NK-92 (cell line): Measurements from ENCODE around the gene TVP23B.
"Not testable (repeated sequence)": the region's sequence is repeated elsewhere in the genome, so short reads cannot be mapped to it uniquely, and the experiment has no call there.

Source experiments
- DNase-seq: peaks from one replicate; lab custom pipeline; 2025; ENCODE audit not compliant: unreplicated experiment; lab: John Stamatoyannopoulos, UW

Gene TVP23B

GRCh38 chr17:18780991-18781718 lies at the start of gene TVP23B:
TVP23B (plus strand) TSS chr17:18781183; CDS start chr17:18781294, 111 bp downstream.
- DNase-seq, result peak; percentile 59

- not testable (repeated sequence) for DNase-seq
Observed at GRCh38 chr17:18732438-18732837, 48.5 kb upstream of the TVP23B start.

GRCh38 chr17:18733350-18733749 lies 47.6 kb upstream of the TVP23B start:
- DNase-seq, result not testable (repeated sequence)

- not testable (repeated sequence) for DNase-seq
Observed at GRCh38 chr17:18739616-18740391, 41.2 kb upstream of the TVP23B start.

- DNase-seq, result not testable (repeated sequence)
Observed at GRCh38 chr17:18741228-18741627, 39.8 kb upstream of the TVP23B start.

GRCh38 chr17:18743699-18744421 lies 37.1 kb upstream of the TVP23B start, which contains the start of gene FBXW10:
FBXW10 (plus strand) TSS chr17:18744054; CDS start chr17:18744245, 191 bp downstream.
- DNase-seq, result not testable (repeated sequence)

- DNase-seq, result not testable (repeated sequence)
Observed at GRCh38 chr17:18744726-18745125, 36.3 kb upstream of the TVP23B start.

- not testable (repeated sequence) for DNase-seq
Observed at GRCh38 chr17:18746551-18746950, 34.4 kb upstream of the TVP23B start.

GRCh38 chr17:18747501-18747900 lies 33.5 kb upstream of the TVP23B start:
- DNase-seq, result not testable (repeated sequence)

- not testable (repeated sequence) for DNase-seq
Observed at GRCh38 chr17:18750242-18750641, 30.7 kb upstream of the TVP23B start.

GRCh38 chr17:18753829-18754409 lies 27.1 kb upstream of the TVP23B start:
- not testable (repeated sequence) for DNase-seq

GRCh38 chr17:18755969-18756368 lies 25.0 kb upstream of the TVP23B start:
- not testable (repeated sequence) for DNase-seq

- not testable (repeated sequence) for DNase-seq
Observed at GRCh38 chr17:18757368-18758044, 23.5 kb upstream of the TVP23B start.

- not testable (repeated sequence) for DNase-seq
Observed at GRCh38 chr17:18758344-18758743, 22.6 kb upstream of the TVP23B start.

GRCh38 chr17:18760221-18760620 lies 20.8 kb upstream of the TVP23B start:
- not testable (repeated sequence) for DNase-seq

GRCh38 chr17:18770572-18770971 lies 10.4 kb upstream of the TVP23B start:
- DNase-seq, result not testable (repeated sequence)

- not testable (repeated sequence) for DNase-seq
Observed at GRCh38 chr17:18771066-18771465, 9.9 kb upstream of the TVP23B start.

- DNase-seq, result no peak
Observed at GRCh38 chr17:18772471-18772870, 8.5 kb upstream of the TVP23B start.

GRCh38 chr17:18781805-18782204 lies 822 bp downstream of the TVP23B start:
- not testable (repeated sequence) for DNase-seq

GRCh38 chr17:18785933-18786332 lies 5.0 kb downstream of the TVP23B start:
- not testable (repeated sequence) for DNase-seq
